SK-N-SH (cell line): ENCODE results near the gene CD209.

ENCODE experiments used
- RXRA ChIP-seq: IDR thresholded peaks from 2 replicates; pipeline ENCODE4 v1.4.0; 2012; ENCODE audit warnings: low read depth, mild to moderate bottlenecking, borderline replicate concordance
- TAF1 ChIP-seq: IDR thresholded peaks from 2 replicates; pipeline ENCODE4 v1.6.1; 2012; ENCODE audit warnings: low read depth, mild to moderate bottlenecking, low read length, moderate library complexity, borderline replicate concordance
- TF ChIP-seq, protein P1 (sequence below): fragments of 200-600 bp; sonication (generic); IDR thresholded peaks from 2 replicates; pipeline ENCODE4 v1.6.1; 2017; ENCODE audit warnings: antibody characterized with exemption, mild to moderate bottlenecking, moderate library complexity

DNA sequence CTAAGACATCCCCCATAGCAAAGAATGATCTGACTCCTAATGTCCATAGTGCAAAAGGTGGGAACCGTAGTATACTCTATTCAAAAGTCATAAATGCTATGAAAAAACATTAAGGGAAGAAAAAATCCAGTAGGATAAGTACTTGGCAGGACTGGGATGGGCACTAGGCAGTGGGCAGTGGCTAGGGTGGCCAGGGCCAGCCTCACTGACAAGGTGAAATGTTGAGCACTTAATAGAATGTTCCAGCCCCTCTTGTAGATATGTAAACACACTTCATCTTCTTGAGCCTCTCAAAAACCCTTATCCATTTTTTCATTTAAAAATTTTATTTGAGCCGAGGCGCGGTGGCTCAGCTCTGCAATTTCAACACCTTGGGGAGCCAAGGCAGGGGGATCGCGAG is 14.0 kb downstream of the CD209 start:
- TF ChIP-seq TAF1 (no peak), RXRA (no peak)
- TF ChIP-seq, protein P1, sequence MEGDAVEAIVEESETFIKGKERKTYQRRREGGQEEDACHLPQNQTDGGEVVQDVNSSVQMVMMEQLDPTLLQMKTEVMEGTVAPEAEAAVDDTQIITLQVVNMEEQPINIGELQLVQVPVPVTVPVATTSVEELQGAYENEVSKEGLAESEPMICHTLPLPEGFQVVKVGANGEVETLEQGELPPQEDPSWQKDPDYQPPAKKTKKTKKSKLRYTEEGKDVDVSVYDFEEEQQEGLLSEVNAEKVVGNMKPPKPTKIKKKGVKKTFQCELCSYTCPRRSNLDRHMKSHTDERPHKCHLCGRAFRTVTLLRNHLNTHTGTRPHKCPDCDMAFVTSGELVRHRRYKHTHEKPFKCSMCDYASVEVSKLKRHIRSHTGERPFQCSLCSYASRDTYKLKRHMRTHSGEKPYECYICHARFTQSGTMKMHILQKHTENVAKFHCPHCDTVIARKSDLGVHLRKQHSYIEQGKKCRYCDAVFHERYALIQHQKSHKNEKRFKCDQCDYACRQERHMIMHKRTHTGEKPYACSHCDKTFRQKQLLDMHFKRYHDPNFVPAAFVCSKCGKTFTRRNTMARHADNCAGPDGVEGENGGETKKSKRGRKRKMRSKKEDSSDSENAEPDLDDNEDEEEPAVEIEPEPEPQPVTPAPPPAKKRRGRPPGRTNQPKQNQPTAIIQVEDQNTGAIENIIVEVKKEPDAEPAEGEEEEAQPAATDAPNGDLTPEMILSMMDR: no peak
